LNCaP clone FGC (cell line): ENCODE measurements around the gene POU6F2.

Experiments
- DNase-seq: peaks from one replicate; pipeline ENCODE4 v3.0.0-alpha.2; 2011; ENCODE audit warnings: low read depth
- H3K4me3 ChIP-seq: 2 replicates; pipeline ENCODE4 v1.5.1; 2011; ENCODE audit warnings: mild to moderate bottlenecking, low read depth, low read length, control low read depth
- TF ChIP-seq, protein P1 (sequence below): IDR thresholded peaks from 2 replicates; pipeline ENCODE4 v1.5.1; 2012; ENCODE audit warnings: mild to moderate bottlenecking; ENCODE audit not compliant: control insufficient read depth, insufficient read depth; ENCODE audit errors: extremely low read depth

Gene POU6F2

DNA sequence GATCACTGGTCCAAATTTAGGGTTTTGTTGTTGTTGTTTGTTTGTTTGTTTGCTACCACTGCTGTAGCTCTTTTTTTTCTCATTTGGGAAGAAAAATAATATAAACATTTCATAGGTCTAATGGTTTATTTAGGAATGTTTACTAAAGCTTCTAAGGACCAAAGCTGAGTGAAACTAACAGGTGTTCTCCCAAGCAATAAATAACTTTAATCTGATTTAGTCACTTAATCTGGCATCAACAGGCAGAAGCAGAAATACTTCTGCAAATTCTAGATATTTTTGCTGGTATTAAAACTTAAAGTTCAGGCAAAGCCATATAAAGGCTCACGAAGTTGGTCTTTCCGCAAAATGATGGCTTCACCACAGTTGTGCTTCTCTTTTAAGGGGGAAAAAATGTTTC, 444.0 kb downstream of the POU6F2 start:
- DNase-seq: no peak
- no peak overlapping the region for H3K4me3 ChIP-seq
- TF ChIP-seq, protein P1, sequence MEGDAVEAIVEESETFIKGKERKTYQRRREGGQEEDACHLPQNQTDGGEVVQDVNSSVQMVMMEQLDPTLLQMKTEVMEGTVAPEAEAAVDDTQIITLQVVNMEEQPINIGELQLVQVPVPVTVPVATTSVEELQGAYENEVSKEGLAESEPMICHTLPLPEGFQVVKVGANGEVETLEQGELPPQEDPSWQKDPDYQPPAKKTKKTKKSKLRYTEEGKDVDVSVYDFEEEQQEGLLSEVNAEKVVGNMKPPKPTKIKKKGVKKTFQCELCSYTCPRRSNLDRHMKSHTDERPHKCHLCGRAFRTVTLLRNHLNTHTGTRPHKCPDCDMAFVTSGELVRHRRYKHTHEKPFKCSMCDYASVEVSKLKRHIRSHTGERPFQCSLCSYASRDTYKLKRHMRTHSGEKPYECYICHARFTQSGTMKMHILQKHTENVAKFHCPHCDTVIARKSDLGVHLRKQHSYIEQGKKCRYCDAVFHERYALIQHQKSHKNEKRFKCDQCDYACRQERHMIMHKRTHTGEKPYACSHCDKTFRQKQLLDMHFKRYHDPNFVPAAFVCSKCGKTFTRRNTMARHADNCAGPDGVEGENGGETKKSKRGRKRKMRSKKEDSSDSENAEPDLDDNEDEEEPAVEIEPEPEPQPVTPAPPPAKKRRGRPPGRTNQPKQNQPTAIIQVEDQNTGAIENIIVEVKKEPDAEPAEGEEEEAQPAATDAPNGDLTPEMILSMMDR: no peak

DNA sequence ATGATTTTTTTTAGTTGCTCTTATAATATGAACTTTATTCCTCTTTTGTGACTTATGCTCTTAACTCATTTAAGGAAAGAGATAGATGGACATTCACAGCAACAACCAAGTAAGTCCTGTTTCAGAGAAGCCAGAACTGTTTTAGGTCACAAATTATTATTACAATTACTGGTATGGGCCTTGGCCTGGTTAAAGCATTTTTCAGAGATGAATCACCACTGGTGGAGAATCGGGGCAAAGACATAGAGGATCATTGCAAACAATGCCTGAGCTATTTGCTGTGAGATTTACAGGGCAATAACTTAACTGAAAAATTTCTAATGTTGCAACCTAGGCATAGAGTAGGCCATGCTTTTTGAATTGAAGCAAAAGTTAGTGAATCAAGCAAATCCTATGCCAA, 450.5 kb downstream of the POU6F2 start:
- no peak overlapping the region for H3K4me3 ChIP-seq
- no peak for DNase-seq

GRCh38 chr7:39429421-39429820, 451.7 kb downstream of the POU6F2 start:
- TF ChIP-seq, protein P1: no peak
- no peak overlapping the region for H3K4me3 ChIP-seq
- DNase-seq: no peak

More for the DNA sequence above, 450.5 kb downstream of the POU6F2 start:
- TF ChIP-seq, protein P1: no peak

GRCh38 chr7:39430441-39430840, 452.7 kb downstream of the POU6F2 start:
- H3K4me3 ChIP-seq: no peak overlapping the region
- TF ChIP-seq, protein P1: no peak
- no peak for DNase-seq

DNA sequence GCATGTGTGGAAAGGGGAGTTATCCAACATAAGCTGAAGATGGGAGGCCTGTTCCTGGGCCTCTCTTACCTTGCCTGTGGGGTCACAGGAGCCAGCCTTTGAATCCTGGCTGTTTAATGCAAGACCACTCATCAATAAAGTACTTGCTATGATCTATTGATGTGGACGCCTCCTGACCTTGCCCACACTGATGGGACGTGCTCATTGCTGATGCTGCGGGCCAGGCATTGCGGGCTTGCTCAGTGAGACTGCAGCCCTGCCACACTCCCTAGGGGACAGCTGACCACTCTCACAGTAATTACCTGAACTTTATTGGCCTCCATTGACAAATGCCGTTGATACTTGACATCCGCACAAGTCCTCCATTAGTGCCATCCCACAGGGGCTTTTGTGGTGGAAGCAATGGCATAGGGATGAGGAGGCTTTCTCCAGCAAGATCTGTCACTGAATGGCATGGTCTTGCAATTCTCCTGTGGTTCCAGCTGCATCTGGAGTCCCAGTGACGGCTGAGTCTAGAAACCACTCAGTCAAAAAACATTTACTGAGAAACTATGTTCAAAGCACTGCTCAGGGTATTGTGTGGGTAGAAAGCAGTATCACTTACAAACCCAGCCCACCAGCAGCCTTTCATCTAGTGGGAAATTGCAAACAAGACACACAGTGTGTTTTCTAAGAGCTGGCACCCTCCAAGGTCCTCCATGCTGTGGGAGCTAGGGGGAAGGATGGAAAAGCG, 453.4 kb downstream of the POU6F2 start:
- DNase-seq: no peak
- H3K4me3 ChIP-seq: no peak overlapping the region
- TF ChIP-seq, protein P1: no peak

DNA sequence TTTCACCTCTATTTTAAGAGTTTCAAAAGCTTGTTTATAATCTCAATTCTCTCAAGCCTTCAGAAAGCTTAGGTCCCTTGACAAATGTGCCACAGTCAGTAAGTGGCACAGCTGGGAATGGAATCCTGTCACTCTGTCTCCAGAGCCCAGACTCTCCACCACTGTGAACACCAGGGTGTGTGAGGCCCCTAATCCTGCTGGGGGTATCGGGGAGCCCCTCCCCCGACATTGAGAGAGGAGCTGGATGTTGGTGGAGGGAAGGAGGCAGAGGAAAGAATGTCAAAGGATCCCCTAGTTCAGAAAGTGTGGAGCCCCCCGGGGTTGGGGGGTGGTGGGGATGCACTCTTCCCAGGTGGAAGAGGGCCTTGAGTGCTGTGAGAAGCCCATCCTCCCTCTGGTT, 454.7 kb downstream of the POU6F2 start:
- H3K4me3 ChIP-seq: no peak overlapping the region
- no peak for DNase-seq
- TF ChIP-seq, protein P1: no peak
